ENCODE results near the gene XPC. TPM values are rescaled to one million over a fixed set of nuclear protein-coding genes. Genes with fewer than 3 reads are reported as not detected.

Gene XPC
- total and polyA plus RNA-seq, 2 of the 8 experiments (the other 6 are each of a cell fraction or from before 2014, with no cell fraction given) = 8.8 to 27.3 TPM

DNA sequence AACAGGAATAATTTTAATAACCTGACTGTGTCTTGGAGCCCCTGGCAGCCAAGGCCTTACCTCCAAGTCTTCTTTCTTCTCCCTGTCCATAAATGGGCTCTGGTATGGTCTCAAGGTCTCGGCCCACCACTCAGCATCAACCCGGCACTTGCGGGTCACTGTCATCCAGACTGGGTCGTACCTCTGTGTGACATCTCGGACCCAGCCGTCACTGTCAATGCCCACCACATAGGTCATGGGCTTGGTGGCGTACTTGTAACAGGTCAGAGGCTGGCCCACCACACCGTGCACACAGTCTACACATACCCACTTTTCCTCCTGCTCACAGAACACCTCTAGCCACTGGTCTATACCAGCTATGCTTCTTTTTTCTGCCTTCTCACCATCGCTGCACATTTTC lies 20.4 kb downstream of the XPC start (continued):
- no peak for TF ChIP-seq RAD21 (IDR thresholded peaks at IDR 0.05 in 1 of 2, conservative IDR thresholded peaks at IDR 0.05 in 1 of 2; ENCODE audit: low read depth in 2 of 2, low read length in 2 of 2)

Measured in H1 (cell line).